GDM1 (cell line): ENCODE data around the gene SMARCA1.

Source experiments
- DNase-seq: peaks from one replicate; lab custom pipeline; 2025; lab: John Stamatoyannopoulos, UW

The SMARCA1 gene

GRCh38 chrX:129452523-129452922 is 70.8 kb downstream of the SMARCA1 start:
- DNase-seq = no peak

GRCh38 chrX:129450123-129450522 is 73.2 kb downstream of the SMARCA1 start:
- DNase-seq = no peak

- DNase-seq = no peak
Observed at GRCh38 chrX:129449148-129449547, 74.1 kb downstream of the SMARCA1 start.

GRCh38 chrX:129445436-129445835 is 77.9 kb downstream of the SMARCA1 start:
- DNase-seq = no peak

GRCh38 chrX:129433945-129434344 is 89.3 kb downstream of the SMARCA1 start:
- DNase-seq = no peak

GRCh38 chrX:129433461-129433860 is 89.8 kb downstream of the SMARCA1 start:
- DNase-seq = no peak

GRCh38 chrX:129427267-129427666 is 96.0 kb downstream of the SMARCA1 start:
- no peak for DNase-seq

- DNase-seq = no peak
Observed at GRCh38 chrX:129423191-129423590, 100.1 kb downstream of the SMARCA1 start.

- DNase-seq = no peak
Observed at GRCh38 chrX:129404670-129405008, 118.7 kb downstream of the SMARCA1 start.

- no peak for DNase-seq
Observed at GRCh38 chrX:129403974-129404669, 119.2 kb downstream of the SMARCA1 start.
